CD4-positive, alpha-beta memory T cell (primary cell): Measurements from ENCODE around the gene COX5A. TPM values are rescaled to one million over a fixed set of nuclear protein-coding genes. Genes with fewer than 3 reads are reported as not detected.
A peak's percentile ranks its signal among the peaks of the same experiment; 100 is the strongest.

Experiments used
- CTCF ChIA-PET: fragments of 350-600 bp; sonication (Branson Sonifier 250); formaldehyde crosslinking; loops from one replicate; lab custom pipeline; 2021; ENCODE audit warnings: inconsistent platforms; ENCODE audit not compliant: partially characterized antibody; lab: Charles Lee
- POLR2A ChIA-PET: fragments of 350-600 bp; sonication (Branson Sonifier 250); formaldehyde crosslinking; loops from one replicate; lab custom pipeline; 2021; ENCODE audit not compliant: partially characterized antibody; lab: Charles Lee
- DNase-seq, 5 donors: peaks; one replicate each; pipeline versions ENCODE4 v3.0.0 to v3.0.0-alpha.2; 2020 to 2022; ENCODE audit warnings: mixed read lengths in 1 of 5
- H3K27ac ChIP-seq: one replicate; pipeline ENCODE4 v1.7.0; 2013; ENCODE audit warnings: low read depth, low read length
- H3K27me3 ChIP-seq: 2 replicates; pipeline ENCODE4 v1.7.0; 2013; ENCODE audit warnings: mild to moderate bottlenecking, low read length, moderate library complexity; ENCODE audit not compliant: insufficient read depth
- H3K36me3 ChIP-seq: 2 replicates; pipeline ENCODE4 v1.7.0; 2013; ENCODE audit warnings: mild to moderate bottlenecking, low read length, moderate library complexity; ENCODE audit not compliant: insufficient read depth
- H3K4me1 ChIP-seq: 2 replicates; pipeline ENCODE4 v1.7.0; 2013; ENCODE audit warnings: mild to moderate bottlenecking, low read length, moderate library complexity; ENCODE audit not compliant: insufficient read depth
- H3K4me3 ChIP-seq, 2 donors: one replicate each; pipeline ENCODE4 v1.7.0; 2013; ENCODE audit warnings: low read length in 2 of 2, mild to moderate bottlenecking in 1 of 2
- H3K9me3 ChIP-seq, 2 donors: one replicate each; pipeline ENCODE4 v1.7.0; 2013; ENCODE audit warnings: low read length in 2 of 2, control low read depth in 1 of 2; ENCODE audit not compliant: control insufficient read depth in 1 of 2
- H3K27ac Mint-ChIP-seq, 7 donors: one replicate each; pipeline ENCODE4 v1.8.0; 2020 to 2021; ENCODE audit warnings: mixed read lengths in 7 of 7, mild to moderate bottlenecking in 6 of 7, inconsistent platforms in 3 of 7, moderate library complexity in 3 of 7
- H3K27me3 Mint-ChIP-seq, 2 donors: one replicate each; pipeline ENCODE4 v1.8.0; 2020 to 2021; ENCODE audit warnings: mixed read lengths in 2 of 2
- H3K36me3 Mint-ChIP-seq, 2 donors: one replicate each; pipeline ENCODE4 v1.8.0; 2020 to 2021; ENCODE audit warnings: mixed read lengths in 2 of 2, inconsistent platforms in 1 of 2, mild to moderate bottlenecking in 1 of 2
- H3K4me1 Mint-ChIP-seq, 4 donors: one replicate each; pipeline ENCODE4 v1.8.0; 2020 to 2021; ENCODE audit warnings: mixed read lengths in 4 of 4, mild to moderate bottlenecking in 1 of 4
- H3K4me3 Mint-ChIP-seq, 8 donors: one replicate each; pipeline ENCODE4 v1.8.0; 2020 to 2021; ENCODE audit warnings: mixed read lengths in 8 of 8, mild to moderate bottlenecking in 7 of 8, moderate library complexity in 6 of 8, inconsistent platforms in 3 of 8
- H3K9me3 Mint-ChIP-seq, 8 donors: one replicate each; pipeline ENCODE4 v1.8.0; 2020 to 2021; ENCODE audit warnings: mixed read lengths in 8 of 8, mild to moderate bottlenecking in 5 of 8, inconsistent platforms in 3 of 8, moderate library complexity in 1 of 8
- intact Hi-C: fragments of 100-400 bp; cut with micrococcal nuclease; formaldehyde crosslinking; loops from one replicate; pipeline ENCODE4 v1.15.1; 2023
- polyA plus RNA-seq, 2 donors: library from polyadenylated mRNA; unstranded; fragments of 300-500 nt; fragmentation: Illumina TruSeq; gene quantifications; one replicate each; pipeline ENCODE4 v1.2.3, GENCODE V29; 2021
- total RNA-seq, 2 experiments: library from RNA; stranded (reverse); gene quantifications; one replicate each; pipeline ENCODE4 v1.2.3, GENCODE V29; 2021

Gene COX5A
- total and polyA plus RNA-seq, 4 experiments from 2014 or later = 66.8 to 336 (median 203) TPM

- Mint-ChIP-seq H3K27me3 (no peaks in the 10 kb centered on the region), H3K4me3 (peak overlapping the region in 1 of 8 donors; percentile 23), H3K4me1 (peaks cover 30 to 59% (median 50%) of the 10 kb centered on the region in 4 donors), H3K27ac (peak overlapping the region in 6 of 7 donors; percentile 47 to 93 (median 70)), H3K9me3 (no peaks in the 10 kb centered on the region), H3K36me3 (peaks cover 16 to 56% of the 10 kb centered on the region in 2 donors)
- peaks cover 39% of the 10 kb centered on the region for H3K36me3 ChIP-seq
- H3K9me3 ChIP-seq = no peaks in the 10 kb centered on the region
- no peak for DNase-seq
- no peaks in the 10 kb centered on the region for H3K27me3 ChIP-seq
- peaks cover 48% of the 10 kb centered on the region for H3K4me1 ChIP-seq
- H3K27ac ChIP-seq = no peak overlapping the region
- intact Hi-C loops = no loop called here
- ChIA-PET CTCF (interaction anchor here (0.7 to 10.4 kb wide), 16 partner anchors 10 to 268 kb away, joined by 3 to 136 read pairs (median 6); partner anchors contain the start of genes CSK, SCAMP2 and ULK3), POLR2A (interaction anchor here (0.8 to 10.8 kb wide), 7 partner anchors 10 to 132 kb away, joined by 3 to 155 read pairs (median 3); partner anchors contain the start of genes COX5A, MPI and ULK3)
- no peak overlapping the region for H3K4me3 ChIP-seq
Measured at GRCh38 chr15:74903676-74904075, 34.2 kb downstream of the COX5A start.

GRCh38 chr15:74902295-74903075 is 35.4 kb downstream of the COX5A start:
- Histone ChIP-seq H3K36me3 (peaks cover 42% of the 10 kb centered on the region), H3K4me1 (peaks cover 43% of the 10 kb centered on the region), H3K9me3 (no peaks in the 10 kb centered on the region), H3K4me3 (no peak overlapping the region), H3K27me3 (no peaks in the 10 kb centered on the region), H3K27ac (no peak overlapping the region)
- intact Hi-C loops = no loop called here
- no peaks in the 10 kb centered on the region for H3K27me3 Mint-ChIP-seq
- ChIA-PET CTCF (interaction anchor here (0.6 to 10.4 kb wide), 49 partner anchors 9 to 270 kb away, joined by 3 to 136 read pairs (median 7); partner anchors contain the start of genes COX5A, CPLX3, CSK and MPI), POLR2A (interaction anchor here (0.5 to 10.8 kb wide), 19 partner anchors 9 to 362 kb away, joined by 3 to 155 read pairs (median 10); partner anchors contain the start of genes COX5A, MPI, SCAMP2 and ULK3)
- peak overlapping the region; percentile 19 to 90 (median 77) for H3K27ac Mint-ChIP-seq
- H3K9me3 Mint-ChIP-seq = no peaks in the 10 kb centered on the region
- no peak for DNase-seq
- H3K36me3 Mint-ChIP-seq = peaks cover 16 to 57% of the 10 kb centered on the region in 2 donors
- H3K4me1 Mint-ChIP-seq = peaks cover 28 to 54% (median 46%) of the 10 kb centered on the region in 4 donors
- no peak overlapping the region for H3K4me3 Mint-ChIP-seq

GRCh38 chr15:74901612-74902063 is 36.2 kb downstream of the COX5A start:
- intact Hi-C loops = loop anchor here (1.0 kb wide), 5 partner anchors 8 to 266 kb away; partner anchors contain the start of gene SCAMP2
- H3K4me1 Mint-ChIP-seq = peaks cover 25 to 46% (median 39%) of the 10 kb centered on the region in 4 donors
- no peaks in the 10 kb centered on the region for H3K9me3 Mint-ChIP-seq
- ChIA-PET CTCF (interaction anchor here (0.6 to 10.4 kb wide), 52 partner anchors 8 to 269 kb away, joined by 3 to 136 read pairs (median 7); partner anchors contain the start of genes COX5A, CPLX3, CSK and MPI), POLR2A (interaction anchor here (0.5 to 10.8 kb wide), 24 partner anchors 8 to 361 kb away, joined by 3 to 155 read pairs (median 4); partner anchors contain the start of genes COX5A, MPI, SCAMP2 and ULK3)
- peak overlapping the region; percentile 55 to 91 (median 75) for H3K27ac Mint-ChIP-seq
- peak; percentile 53 to 73 (median 70) for DNase-seq
- H3K4me1 ChIP-seq = peaks cover 37% of the 10 kb centered on the region
- no peaks in the 10 kb centered on the region for H3K27me3 Mint-ChIP-seq
- no peak overlapping the region for H3K4me3 ChIP-seq
- H3K36me3 ChIP-seq = peaks cover 51% of the 10 kb centered on the region
- peaks cover 16 to 57% of the 10 kb centered on the region in 2 donors for H3K36me3 Mint-ChIP-seq
- peak overlapping the region; percentile 39 for H3K27ac ChIP-seq
- H3K4me3 Mint-ChIP-seq = peak overlapping the region in 1 of 8 donors; percentile 35
- H3K27me3 ChIP-seq = no peaks in the 10 kb centered on the region
- H3K9me3 ChIP-seq = no peaks in the 10 kb centered on the region

GRCh38 chr15:74897300-74897701 is 40.6 kb downstream of the COX5A start:
- DNase-seq = no peak
- intact Hi-C loops = no loop called here
- Mint-ChIP-seq H3K9me3 (no peaks in the 10 kb centered on the region), H3K36me3 (peaks cover 16 to 36% of the 10 kb centered on the region in 2 donors), H3K4me1 (peaks cover 22 to 38% (median 33%) of the 10 kb centered on the region in 4 donors), H3K27ac (peak overlapping the region in 3 of 7 donors; percentile 60 to 79 (median 65)), H3K27me3 (no peaks in the 10 kb centered on the region), H3K4me3 (no peak overlapping the region)
- no peak overlapping the region for H3K4me3 ChIP-seq
- peaks cover 49% of the 10 kb centered on the region for H3K4me1 ChIP-seq
- peaks cover 42% of the 10 kb centered on the region for H3K36me3 ChIP-seq
- no peaks in the 10 kb centered on the region for H3K27me3 ChIP-seq
- no peaks in the 10 kb centered on the region for H3K9me3 ChIP-seq
- H3K27ac ChIP-seq = peak overlapping the region; percentile 8
- ChIA-PET POLR2A (interaction anchor here (1.0 to 10.7 kb wide), 9 partner anchors 6 to 281 kb away, joined by 3 to 155 read pairs (median 6); partner anchors contain the start of genes FAM219B, MPI, SCAMP2 and ULK3), CTCF (interaction anchor here (0.7 to 2.7 kb wide), 10 partner anchors 9 to 126 kb away, joined by 3 to 8 read pairs (median 4); partner anchors contain the start of genes FAM219B and ULK3)

- H3K4me1 Mint-ChIP-seq = peaks cover 15 to 37% (median 28%) of the 10 kb centered on the region in 4 donors
- H3K27ac ChIP-seq = no peak overlapping the region
Measured at GRCh38 chr15:74896316-74896715, 41.6 kb downstream of the COX5A start.

GRCh38 chr15:74895830-74896229 is 42.0 kb downstream of the COX5A start:
- Histone ChIP-seq H3K36me3 (peaks cover 28% of the 10 kb centered on the region), H3K27me3 (no peaks in the 10 kb centered on the region), H3K4me3 (no peak overlapping the region), H3K4me1 (peaks cover 46% of the 10 kb centered on the region), H3K27ac (no peak overlapping the region), H3K9me3 (no peaks in the 10 kb centered on the region)
- Mint-ChIP-seq H3K4me3 (no peak overlapping the region), H3K36me3 (peaks cover 17 to 32% of the 10 kb centered on the region in 2 donors), H3K9me3 (no peaks in the 10 kb centered on the region), H3K27ac (peak overlapping the region in 6 of 7 donors; percentile 35 to 72 (median 55)), H3K4me1 (peaks cover 17 to 37% (median 29%) of the 10 kb centered on the region in 4 donors), H3K27me3 (no peaks in the 10 kb centered on the region)
- DNase-seq = no peak
- ChIA-PET POLR2A (interaction anchor here (1.1 to 10.7 kb wide), 6 partner anchors 8 to 108 kb away, joined by 3 to 155 read pairs (median 8); partner anchors contain the start of genes FAM219B and ULK3), CTCF (interaction anchor here (1.3 to 3.1 kb wide), 5 partner anchors 10 to 261 kb away, joined by 3 to 18 read pairs (median 8); partner anchors contain the start of genes FAM219B and ULK3)
- intact Hi-C loops = no loop called here

More at GRCh38 chr15:74896316-74896715, 41.6 kb downstream of the COX5A start:
- Mint-ChIP-seq H3K36me3 (peaks cover 18 to 32% of the 10 kb centered on the region in 2 donors), H3K27me3 (no peaks in the 10 kb centered on the region), H3K27ac (peak overlapping the region in 5 of 7 donors; percentile 15 to 50 (median 48)), H3K9me3 (no peaks in the 10 kb centered on the region), H3K4me3 (no peak overlapping the region)
- Histone ChIP-seq H3K9me3 (no peaks in the 10 kb centered on the region), H3K36me3 (peaks cover 33% of the 10 kb centered on the region), H3K4me1 (peaks cover 46% of the 10 kb centered on the region), H3K27me3 (no peaks in the 10 kb centered on the region), H3K4me3 (no peak overlapping the region)
- intact Hi-C loops = no loop called here
- DNase-seq = no peak
- POLR2A ChIA-PET = interaction anchor here (1.0 to 10.7 kb wide), 8 partner anchors 7 to 280 kb away, joined by 3 to 155 read pairs (median 6); partner anchors contain the start of genes FAM219B and ULK3
- CTCF ChIA-PET = interaction anchor here (1.0 to 3.1 kb wide), 8 partner anchors 10 to 262 kb away, joined by 3 to 18 read pairs (median 6); partner anchors contain the start of genes FAM219B and ULK3
